ENCODE results near the gene SH2D3A.

- TF ChIP-seq, protein P1, sequence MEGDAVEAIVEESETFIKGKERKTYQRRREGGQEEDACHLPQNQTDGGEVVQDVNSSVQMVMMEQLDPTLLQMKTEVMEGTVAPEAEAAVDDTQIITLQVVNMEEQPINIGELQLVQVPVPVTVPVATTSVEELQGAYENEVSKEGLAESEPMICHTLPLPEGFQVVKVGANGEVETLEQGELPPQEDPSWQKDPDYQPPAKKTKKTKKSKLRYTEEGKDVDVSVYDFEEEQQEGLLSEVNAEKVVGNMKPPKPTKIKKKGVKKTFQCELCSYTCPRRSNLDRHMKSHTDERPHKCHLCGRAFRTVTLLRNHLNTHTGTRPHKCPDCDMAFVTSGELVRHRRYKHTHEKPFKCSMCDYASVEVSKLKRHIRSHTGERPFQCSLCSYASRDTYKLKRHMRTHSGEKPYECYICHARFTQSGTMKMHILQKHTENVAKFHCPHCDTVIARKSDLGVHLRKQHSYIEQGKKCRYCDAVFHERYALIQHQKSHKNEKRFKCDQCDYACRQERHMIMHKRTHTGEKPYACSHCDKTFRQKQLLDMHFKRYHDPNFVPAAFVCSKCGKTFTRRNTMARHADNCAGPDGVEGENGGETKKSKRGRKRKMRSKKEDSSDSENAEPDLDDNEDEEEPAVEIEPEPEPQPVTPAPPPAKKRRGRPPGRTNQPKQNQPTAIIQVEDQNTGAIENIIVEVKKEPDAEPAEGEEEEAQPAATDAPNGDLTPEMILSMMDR (IDR thresholded peaks at IDR 0.05) = no peak
- TF ChIP-seq POLR2A (IDR thresholded peaks at IDR 0.05) = no peak
These were observed 61.2 kb downstream of the SH2D3A start for GRCh38 chr19:6705931-6706632.

Data from adrenal gland (tissue), 5 donors.